ENCODE measurements around the gene TNFAIP6.

Gene TNFAIP6

DNA sequence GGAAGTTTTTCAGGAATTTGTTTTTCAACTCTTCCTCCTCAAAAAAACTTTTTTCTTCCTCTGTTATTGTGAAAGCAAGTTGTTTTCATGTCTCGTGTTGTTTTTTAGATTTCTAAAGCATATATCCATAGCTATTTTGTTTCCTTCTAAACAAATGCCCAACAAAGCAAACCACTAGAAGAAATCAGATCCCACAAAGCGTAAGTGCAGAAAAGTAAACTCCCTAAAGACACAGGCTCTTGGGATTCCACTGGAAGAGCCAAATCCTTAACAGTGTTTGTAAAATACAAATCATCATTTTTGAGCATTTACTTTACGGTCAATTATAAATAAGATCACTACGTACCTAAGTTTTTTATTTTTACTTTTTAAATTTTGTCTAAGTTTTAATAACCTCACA is 30.6 kb downstream of the TNFAIP6 start:
- no peak for DNase-seq (ENCODE audit: extremely low read depth, low read depth)
- TF ChIP-seq, protein P1, sequence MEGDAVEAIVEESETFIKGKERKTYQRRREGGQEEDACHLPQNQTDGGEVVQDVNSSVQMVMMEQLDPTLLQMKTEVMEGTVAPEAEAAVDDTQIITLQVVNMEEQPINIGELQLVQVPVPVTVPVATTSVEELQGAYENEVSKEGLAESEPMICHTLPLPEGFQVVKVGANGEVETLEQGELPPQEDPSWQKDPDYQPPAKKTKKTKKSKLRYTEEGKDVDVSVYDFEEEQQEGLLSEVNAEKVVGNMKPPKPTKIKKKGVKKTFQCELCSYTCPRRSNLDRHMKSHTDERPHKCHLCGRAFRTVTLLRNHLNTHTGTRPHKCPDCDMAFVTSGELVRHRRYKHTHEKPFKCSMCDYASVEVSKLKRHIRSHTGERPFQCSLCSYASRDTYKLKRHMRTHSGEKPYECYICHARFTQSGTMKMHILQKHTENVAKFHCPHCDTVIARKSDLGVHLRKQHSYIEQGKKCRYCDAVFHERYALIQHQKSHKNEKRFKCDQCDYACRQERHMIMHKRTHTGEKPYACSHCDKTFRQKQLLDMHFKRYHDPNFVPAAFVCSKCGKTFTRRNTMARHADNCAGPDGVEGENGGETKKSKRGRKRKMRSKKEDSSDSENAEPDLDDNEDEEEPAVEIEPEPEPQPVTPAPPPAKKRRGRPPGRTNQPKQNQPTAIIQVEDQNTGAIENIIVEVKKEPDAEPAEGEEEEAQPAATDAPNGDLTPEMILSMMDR (IDR thresholded peaks at IDR 0.05; ENCODE audit: low read depth, low read length) = no peak

DNA sequence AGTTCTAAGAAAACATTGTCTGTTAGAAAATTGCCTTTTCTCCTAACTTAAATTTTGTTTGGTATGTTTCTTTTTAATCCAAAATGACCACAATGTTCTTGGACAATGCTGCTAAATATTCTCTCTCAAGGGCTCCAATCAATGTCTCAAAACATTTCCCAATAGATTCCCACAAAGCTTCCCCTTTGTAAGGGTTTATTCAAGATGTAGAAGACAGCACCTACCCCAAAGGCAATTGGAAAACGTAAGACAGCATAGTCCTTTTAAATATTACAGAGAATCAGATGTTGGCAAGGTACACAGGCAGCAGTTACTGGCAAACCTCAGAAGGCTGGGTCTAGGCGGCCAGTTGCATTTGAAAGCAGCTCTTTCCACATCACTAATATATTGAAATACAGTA is 34.0 kb downstream of the TNFAIP6 start:
- TF ChIP-seq, protein P1 (IDR thresholded peaks at IDR 0.05; ENCODE audit: low read depth, low read length) = no peak
- no peak for DNase-seq (ENCODE audit: extremely low read depth, low read depth)

- no peak for DNase-seq (ENCODE audit: extremely low read depth, low read depth)
Measured at GRCh38 chr2:151394509-151394908, 37.1 kb downstream of the TNFAIP6 start.

DNA sequence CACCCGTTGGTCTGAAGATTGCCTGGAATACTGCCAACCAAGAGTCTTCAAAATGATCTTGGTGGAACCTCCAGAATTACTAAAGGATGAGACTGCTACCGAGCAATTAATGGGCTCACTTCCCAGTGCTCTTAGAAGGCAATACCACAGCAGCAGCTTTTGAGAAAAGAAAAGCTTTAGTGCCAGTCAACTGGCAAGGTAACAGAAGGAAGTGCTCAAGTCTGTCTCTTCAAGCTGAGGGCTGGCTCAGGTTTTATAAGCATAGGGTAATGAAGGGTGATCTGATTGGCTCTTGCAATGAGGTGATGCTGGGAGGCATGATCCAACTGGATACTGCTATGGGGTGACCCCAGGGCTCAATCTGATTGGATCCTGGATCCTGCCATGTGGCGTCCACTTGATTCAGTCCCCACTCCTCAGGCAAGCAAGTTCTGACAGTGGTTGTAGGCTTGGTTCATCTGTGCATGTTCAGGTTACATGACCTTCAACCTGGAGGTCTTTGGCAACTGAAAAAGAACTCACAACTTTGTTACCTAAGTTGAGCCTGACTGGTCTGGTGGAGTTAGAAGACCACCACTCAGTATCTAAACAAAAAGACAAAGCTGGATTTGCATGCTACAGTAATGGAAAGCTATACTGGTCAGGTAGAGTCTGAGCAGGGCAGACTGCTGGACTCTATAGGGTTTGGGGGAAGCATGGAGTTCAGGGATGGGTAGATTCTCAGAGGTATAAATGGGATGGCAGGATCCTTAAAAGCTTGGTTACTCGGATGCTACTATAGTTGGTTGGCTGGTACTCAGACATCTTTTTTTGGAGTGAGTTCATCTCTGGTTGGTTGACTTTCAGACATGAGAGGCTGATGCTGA is 38.4 kb downstream of the TNFAIP6 start:
- TF ChIP-seq, protein P1 (IDR thresholded peaks at IDR 0.05; ENCODE audit: low read depth, low read length) = no peak
- no peak for DNase-seq (ENCODE audit: extremely low read depth, low read depth)

More at GRCh38 chr2:151394509-151394908, 37.1 kb downstream of the TNFAIP6 start:
- TF ChIP-seq, protein P1 (IDR thresholded peaks at IDR 0.05; ENCODE audit: low read depth, low read length) = no peak

DNA sequence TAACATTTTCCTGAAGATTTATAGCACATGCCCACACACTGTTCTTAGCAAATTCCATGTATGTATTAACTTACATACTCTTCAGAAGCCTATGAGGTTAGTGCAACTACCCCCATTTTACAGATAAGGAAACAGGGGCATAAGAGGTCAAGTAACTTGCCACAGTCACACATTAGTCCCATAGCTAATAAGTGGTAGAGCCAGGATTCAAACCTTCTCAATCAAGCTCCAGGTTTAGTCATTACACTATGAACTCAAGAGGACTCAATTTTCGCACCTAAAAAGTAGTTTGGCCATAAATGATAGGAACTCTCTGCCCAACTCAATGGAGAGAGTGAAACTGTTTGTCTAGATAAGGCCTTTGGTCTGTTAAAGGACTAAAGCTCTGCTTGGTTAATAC is 42.6 kb downstream of the TNFAIP6 start:
- no peak for DNase-seq (ENCODE audit: extremely low read depth, low read depth)

GRCh38 chr2:151401149-151401548 is 43.8 kb downstream of the TNFAIP6 start:
- no peak for DNase-seq (ENCODE audit: extremely low read depth, low read depth)
- TF ChIP-seq, protein P1 (IDR thresholded peaks at IDR 0.05; ENCODE audit: low read depth, low read length) = no peak

More for the DNA sequence above, 42.6 kb downstream of the TNFAIP6 start:
- TF ChIP-seq, protein P1 (IDR thresholded peaks at IDR 0.05; ENCODE audit: low read depth, low read length) = no peak

DNA sequence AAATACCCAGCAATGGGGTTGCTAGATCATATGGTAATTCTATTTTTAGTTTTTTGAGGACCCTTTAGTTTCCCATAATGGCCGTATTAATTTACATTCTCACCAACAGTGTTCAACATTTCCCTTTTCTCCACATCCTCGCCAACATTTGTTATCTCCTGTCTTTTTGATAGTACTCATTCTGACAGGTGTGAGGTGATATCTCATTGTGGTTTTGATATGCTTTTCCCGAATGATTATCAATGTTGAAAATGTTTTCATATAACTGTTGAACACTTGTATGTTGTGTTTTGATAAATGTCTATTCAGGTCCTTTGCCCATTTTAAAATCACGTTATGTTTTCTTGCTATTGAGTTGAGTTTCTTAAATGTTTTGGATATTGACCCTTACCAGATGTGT is 46.5 kb downstream of the TNFAIP6 start:
- TF ChIP-seq, protein P1 (IDR thresholded peaks at IDR 0.05; ENCODE audit: low read depth, low read length) = no peak
- no peak for DNase-seq (ENCODE audit: extremely low read depth, low read depth)

Measured in AG09319 (cell line).